NT2/D1 (cell line): ENCODE results near the gene MRC2.

Experiments
- SUZ12 ChIP-seq: IDR thresholded peaks from 2 replicates; pipeline ENCODE4 v1.6.1; 2011; ENCODE audit not compliant: insufficient read length, insufficient read depth; ENCODE audit errors: extremely low read depth
- YY1 ChIP-seq: IDR thresholded peaks from 2 replicates; pipeline ENCODE4 v1.6.1; 2011; ENCODE audit not compliant: insufficient read length, insufficient read depth
- ZNF274 ChIP-seq: IDR thresholded peaks from 2 replicates; pipeline ENCODE4 v1.6.1; 2011; ENCODE audit warnings: mild to moderate bottlenecking, low read depth, low read length

GRCh38 chr17:62611292-62611691 is 16.2 kb upstream of the MRC2 start:
- TF ChIP-seq ZNF274 (no peak), YY1 (no peak), SUZ12 (no peak)
